Lung (tissue), 12 donors: ENCODE measurements around the gene TBC1D5. TPM values are rescaled to one million over a fixed set of nuclear protein-coding genes. Genes with fewer than 3 reads are reported as not detected.
"Not testable (repeated sequence)": the region's sequence is repeated elsewhere in the genome, so short reads cannot be mapped to it uniquely, and the experiment has no call there.

Source experiments
- ATAC-seq: fragments of 200-7000 bp; cut with Tn5 transposase; one replicate; pipeline ENCODE4 v1.9.1; 2020; ENCODE audit warnings: moderate number of reproducible peaks; ENCODE audit not compliant: insufficient read depth, low FRiP score
- DNase-seq, 3 donors: peaks; one replicate each; pipeline ENCODE4 v3.0.0-alpha.2; 2013 to 2017
- H3K27ac ChIP-seq, 2 donors: one replicate each; pipeline ENCODE4 v1.5.1; 2013; ENCODE audit warnings: mild to moderate bottlenecking in 2 of 2, moderate library complexity in 2 of 2, control low read depth in 1 of 2, inconsistent platforms in 1 of 2, low read depth in 1 of 2, low read length in 1 of 2
- H3K27me3 ChIP-seq, 3 donors: one replicate each; pipeline ENCODE4 v1.5.1; 2013; ENCODE audit warnings: low read length in 2 of 3; ENCODE audit not compliant: control insufficient read depth in 3 of 3, insufficient read depth in 3 of 3
- H3K36me3 ChIP-seq, 4 donors: one replicate each; pipeline ENCODE4 v1.5.1; 2013; ENCODE audit warnings: low read length in 4 of 4, mild to moderate bottlenecking in 1 of 4, moderate library complexity in 1 of 4; ENCODE audit not compliant: control insufficient read depth in 4 of 4, insufficient read depth in 4 of 4
- H3K4me1 ChIP-seq, 5 donors: one replicate each; pipeline ENCODE4 v1.5.1; 2013; ENCODE audit warnings: low read length in 5 of 5, mild to moderate bottlenecking in 2 of 5, moderate library complexity in 1 of 5; ENCODE audit not compliant: control insufficient read depth in 5 of 5, insufficient read depth in 5 of 5
- H3K4me3 ChIP-seq: one replicate; pipeline ENCODE4 v1.5.1; 2013; ENCODE audit warnings: mild to moderate bottlenecking, control low read depth, moderate library complexity
- H3K9ac ChIP-seq, 2 donors: one replicate each; pipeline ENCODE4 v1.5.1; 2013; ENCODE audit warnings: low read length in 2 of 2, control low read depth in 1 of 2; ENCODE audit not compliant: insufficient read depth in 1 of 2
- H3K9me3 ChIP-seq, 4 donors: one replicate each; pipeline ENCODE4 v1.5.1; 2013; ENCODE audit warnings: low read length in 3 of 4, mild to moderate bottlenecking in 1 of 4, moderate library complexity in 1 of 4; ENCODE audit not compliant: control insufficient read depth in 4 of 4, insufficient read depth in 3 of 4
- CTCF ChIP-seq: IDR thresholded peaks from 2 replicates; pipeline ENCODE4 v1.5.1; 2012; ENCODE audit warnings: mild to moderate bottlenecking; ENCODE audit errors: control extremely low read depth, extremely low read depth
- WGBS, 2 donors: extraction: QIAGEN DNeasy Blood & Tissue Kit; methylation state at CpG; one replicate each; pipeline ENCODE4 v1.1.7; 2013; 5-methylcytosine and 5-hydroxymethylcytosine counted together
- polyA plus RNA-seq, 2 donors: library from polyadenylated mRNA; stranded (reverse); fragments of 200-250 nt; gene quantifications; one replicate each; pipeline ENCODE4 v1.2.1, GENCODE V29; 2013
- total RNA-seq, 2 donors: library from RNA; depleted of rRNA in 1 of 2; stranded (reverse); fragments of >200 nt in 1 of 2; gene quantifications; one replicate each; pipeline ENCODE4 v1.2.1, GENCODE V29; 2014 to 2021
- donor health status: control.
- donor health status: control.
- donor health status: Bipolar disorder and iron deficiency.
- donor health status: healthy.
- donor health status: DM: yes; HTN: yes; CAD: no.

TBC1D5 gene
- total and polyA plus RNA-seq, 4 donors, result 8.7 to 111 (median 39.6) TPM

- H3K27ac ChIP-seq, result no peak overlapping the region
- H3K4me1 ChIP-seq, result peaks cover 0 to 22% (median 6%) of the 10 kb centered on the region in 5 donors
- H3K4me3 ChIP-seq, result no peak overlapping the region
- H3K27me3 ChIP-seq, result no peaks in the 10 kb centered on the region
- H3K9me3 ChIP-seq, result no peaks in the 10 kb centered on the region
- no peak for ATAC-seq
- no peaks in the 10 kb centered on the region for H3K36me3 ChIP-seq
- no peak for DNase-seq
- H3K9ac ChIP-seq, result no peak overlapping the region
- TF ChIP-seq CTCF, result no peak
Measured at GRCh38 chr3:17737591-17737990, 4.8 kb downstream of the TBC1D5 start.

- not testable (repeated sequence) for H3K27ac ChIP-seq, ATAC-seq, DNase-seq, H3K27me3 ChIP-seq, H3K9me3 ChIP-seq, H3K4me3 ChIP-seq, H3K9ac ChIP-seq, H3K36me3 ChIP-seq
- 99% methylated on average over 7 of the region's 7 CpGs for WGBS, 2 donors
- peaks cover 0 to 11% (median 5%) of the 10 kb centered on the region in 5 donors for H3K4me1 ChIP-seq
Measured at GRCh38 chr3:17735362-17735761, 7.1 kb downstream of the TBC1D5 start.

- H3K36me3 ChIP-seq, result peaks cover 0 to 6% (median 3%) of the 10 kb centered on the region in 4 donors
- H3K27ac ChIP-seq, result no peak overlapping the region
- H3K27me3 ChIP-seq, result no peaks in the 10 kb centered on the region
- TF ChIP-seq CTCF, result no peak
- DNase-seq (no peak), ATAC-seq (no peak)
- no peak overlapping the region for H3K9ac ChIP-seq
- H3K4me3 ChIP-seq, result no peak overlapping the region
- H3K9me3 ChIP-seq, result peaks cover 0 to 4% (median 0%) of the 10 kb centered on the region in 4 donors
- peaks cover 0 to 5% (median 0%) of the 10 kb centered on the region in 5 donors for H3K4me1 ChIP-seq
- WGBS, 2 donors, result 92 to 96% methylated on average over 2 of the region's 2 CpGs
Measured at GRCh38 chr3:17733768-17734167, 8.7 kb downstream of the TBC1D5 start.

GRCh38 chr3:17733215-17733614 lies 9.2 kb downstream of the TBC1D5 start:
- peaks cover 0 to 4% (median 0%) of the 10 kb centered on the region in 5 donors for H3K4me1 ChIP-seq
- no peak overlapping the region for H3K4me3 ChIP-seq
- TF ChIP-seq CTCF, result no peak
- H3K27me3 ChIP-seq, result no peaks in the 10 kb centered on the region
- peaks cover 0 to 6% (median 3%) of the 10 kb centered on the region in 4 donors for H3K36me3 ChIP-seq
- ATAC-seq (no peak), DNase-seq (no peak)
- no peak overlapping the region for H3K9ac ChIP-seq
- 48 to 79% methylated on average over 3 of the region's 3 CpGs for WGBS, 2 donors
- H3K27ac ChIP-seq, result no peak overlapping the region
- peaks cover 0 to 4% (median 0%) of the 10 kb centered on the region in 4 donors for H3K9me3 ChIP-seq
